Measurements from ENCODE around the gene HDAC4.
A peak's percentile ranks its signal among the peaks of the same experiment; 100 is the strongest.

DNA sequence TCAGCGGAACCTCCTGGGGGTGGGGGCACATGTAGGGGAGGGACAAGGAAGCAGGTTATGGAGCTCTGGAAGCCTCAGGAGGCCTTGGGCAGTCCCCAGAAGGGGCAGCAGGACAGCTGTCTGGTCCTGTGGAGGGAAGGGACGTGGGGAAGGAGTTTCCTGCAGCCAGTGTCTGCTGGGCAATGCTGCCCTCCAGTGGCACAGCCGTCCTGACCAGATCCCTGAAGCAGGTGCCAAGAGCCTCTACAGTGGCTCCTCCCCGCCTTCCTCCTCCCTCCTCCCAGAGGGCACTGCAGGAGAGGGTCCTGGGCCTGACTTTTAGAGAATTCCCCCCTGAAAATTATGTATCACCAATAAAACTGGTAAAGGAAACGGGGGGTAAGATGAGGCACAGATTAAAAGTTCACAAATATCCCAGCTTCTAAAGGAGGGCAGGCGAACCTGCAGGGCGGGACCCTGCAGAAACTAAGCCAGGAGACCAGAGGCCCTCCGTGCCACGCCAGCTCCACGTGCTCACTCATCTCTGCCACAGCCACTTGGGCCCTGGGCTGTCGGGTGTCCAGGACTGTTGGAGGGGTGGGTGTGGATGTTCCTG, 294.4 kb downstream of the HDAC4 start:
- no peak for TF ChIP-seq POLR2A (IDR thresholded peaks at IDR 0.05)
- TF ChIP-seq, protein P1, sequence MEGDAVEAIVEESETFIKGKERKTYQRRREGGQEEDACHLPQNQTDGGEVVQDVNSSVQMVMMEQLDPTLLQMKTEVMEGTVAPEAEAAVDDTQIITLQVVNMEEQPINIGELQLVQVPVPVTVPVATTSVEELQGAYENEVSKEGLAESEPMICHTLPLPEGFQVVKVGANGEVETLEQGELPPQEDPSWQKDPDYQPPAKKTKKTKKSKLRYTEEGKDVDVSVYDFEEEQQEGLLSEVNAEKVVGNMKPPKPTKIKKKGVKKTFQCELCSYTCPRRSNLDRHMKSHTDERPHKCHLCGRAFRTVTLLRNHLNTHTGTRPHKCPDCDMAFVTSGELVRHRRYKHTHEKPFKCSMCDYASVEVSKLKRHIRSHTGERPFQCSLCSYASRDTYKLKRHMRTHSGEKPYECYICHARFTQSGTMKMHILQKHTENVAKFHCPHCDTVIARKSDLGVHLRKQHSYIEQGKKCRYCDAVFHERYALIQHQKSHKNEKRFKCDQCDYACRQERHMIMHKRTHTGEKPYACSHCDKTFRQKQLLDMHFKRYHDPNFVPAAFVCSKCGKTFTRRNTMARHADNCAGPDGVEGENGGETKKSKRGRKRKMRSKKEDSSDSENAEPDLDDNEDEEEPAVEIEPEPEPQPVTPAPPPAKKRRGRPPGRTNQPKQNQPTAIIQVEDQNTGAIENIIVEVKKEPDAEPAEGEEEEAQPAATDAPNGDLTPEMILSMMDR (IDR thresholded peaks at IDR 0.05), result peak; percentile 35 to 52 (median 45)

Measured in testis (tissue), 2 donors.